Gastrocnemius medialis (tissue), 4 donors: ENCODE measurements around the gene EPB41L4B. TPM values are rescaled to one million over a fixed set of nuclear protein-coding genes. Genes with fewer than 3 reads are reported as not detected.

Source experiments
- ATAC-seq, 2 donors: fragments of 150-250 bp; one replicate each; pipeline ENCODE4 v1.9.1; 2016
- DNase-seq, 2 donors: peaks; one replicate each; pipeline ENCODE4 v3.0.0-alpha.2; 2019
- H3K27ac ChIP-seq, 4 donors: fragments of 200-600 bp; sonication (generic); 1 replicate in 1 of 4; 2 replicates in 3 of 4; pipeline ENCODE4 v1.5.1; 2016 to 2018; ENCODE audit warnings: mild to moderate bottlenecking in 2 of 4, moderate library complexity in 1 of 4
- H3K27me3 ChIP-seq, 3 donors: fragments of 200-600 bp; sonication (generic) in 2 of 3; 1 replicate in 1 of 3; 2 replicates in 2 of 3; pipeline versions ENCODE4 v1.5.1 to v1.6.0; 2016 to 2019; ENCODE audit warnings: mild to moderate bottlenecking in 1 of 3, moderate library complexity in 1 of 3
- H3K36me3 ChIP-seq, 2 donors: fragments of 200-600 bp; sonication (generic) in 1 of 2; one replicate each; pipeline ENCODE4 v1.5.1; 2017 to 2018
- H3K4me1 ChIP-seq, 2 donors: fragments of 200-600 bp; sonication (generic) in 1 of 2; one replicate each; pipeline ENCODE4 v1.5.1; 2016 to 2017; ENCODE audit warnings: mild to moderate bottlenecking in 2 of 2
- H3K4me3 ChIP-seq, 4 donors: fragments of 200-600 bp; sonication (generic) in 3 of 4; 1 replicate in 1 of 4; 2 replicates in 3 of 4; pipeline ENCODE4 v1.5.1; 2016 to 2019; ENCODE audit warnings: mild to moderate bottlenecking in 2 of 4
- H3K9me3 ChIP-seq, 3 donors: fragments of 200-600 bp; sonication (generic) in 2 of 3; 1 replicate in 1 of 3; 2 replicates in 2 of 3; pipeline ENCODE4 v1.5.1; 2016 to 2019
- POLR2A ChIP-seq, 2 donors: fragments of 450-650 bp; IDR thresholded peaks; one replicate each; pipeline ENCODE4 v1.6.1; 2017; ENCODE audit warnings: antibody characterized with exemption in 2 of 2, mild to moderate bottlenecking in 2 of 2, moderate library complexity in 2 of 2
- in situ Hi-C, 4 donors: fragments of 200-750 bp; cut with MboI; loops; one replicate each; pipeline versions ENCODE4 v1.15.0 to v1.8.0; 2017; ENCODE audit warnings: low sequenced_read_pairs in 4 of 4
- intact Hi-C: fragments of 100-400 bp; cut with DNase I; formaldehyde crosslinking; loops from one replicate; pipeline ENCODE4 v1.15.1; 2023; ENCODE audit warnings: low total_unique reads
- total RNA-seq, 4 donors: library from RNA; depleted of rRNA; stranded (reverse); fragments of >200 nt; gene quantifications; one replicate each; pipeline versions ENCODE4 v1.1.0 to v1.2.3, GENCODE V29; 2016
- TF ChIP-seq, protein P1 (sequence below), 5 experiments: fragments of 450-650 bp in 3 of 5; fragments of 200-600 bp in 2 of 5; sonication (generic) in 2 of 5; IDR thresholded peaks in 4 of 5; conservative IDR thresholded peaks in 1 of 5; 1 replicate in 4 of 5; 2 replicates in 1 of 5; pipeline ENCODE4 v1.5.1; 2016 to 2019; ENCODE audit warnings: antibody characterized with exemption in 5 of 5, mild to moderate bottlenecking in 3 of 5, moderate library complexity in 3 of 5

EPB41L4B gene
- total RNA-seq, 4 donors from 2014 or later, result 3.8 to 6.9 (median 6.1) TPM

DNA sequence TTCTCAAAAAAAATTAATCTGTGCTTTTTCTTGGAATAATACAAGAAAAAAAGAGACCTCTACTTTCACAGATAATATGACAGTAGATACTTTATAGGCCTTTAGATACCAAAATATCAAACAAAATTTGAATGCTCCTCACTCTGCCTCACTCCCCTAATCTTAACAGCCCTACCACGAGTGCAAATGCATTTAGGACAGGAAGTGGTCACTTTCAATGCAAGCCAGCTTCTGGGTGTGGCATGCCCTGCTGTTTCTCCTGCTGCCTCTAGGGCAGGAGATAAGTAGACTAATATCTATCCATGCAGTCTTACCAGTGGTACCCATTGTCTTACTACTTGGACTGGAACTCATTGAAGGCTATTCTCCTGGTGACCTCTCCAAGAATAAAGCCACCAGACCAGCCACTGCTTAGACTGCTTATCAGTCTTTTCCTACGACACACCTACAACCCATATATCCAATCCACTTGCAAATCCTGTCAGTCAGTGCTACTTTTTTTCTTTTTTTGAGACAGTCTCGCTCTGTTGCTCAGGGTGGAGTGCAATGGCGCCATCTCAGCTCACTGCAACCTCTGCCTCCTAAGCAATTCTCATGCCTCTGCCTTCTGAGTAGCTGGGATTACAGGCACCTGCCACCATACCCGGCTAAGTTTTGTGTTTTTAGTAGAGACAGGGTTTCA lies 176.8 kb downstream of the EPB41L4B start:
- TF ChIP-seq, protein P1, sequence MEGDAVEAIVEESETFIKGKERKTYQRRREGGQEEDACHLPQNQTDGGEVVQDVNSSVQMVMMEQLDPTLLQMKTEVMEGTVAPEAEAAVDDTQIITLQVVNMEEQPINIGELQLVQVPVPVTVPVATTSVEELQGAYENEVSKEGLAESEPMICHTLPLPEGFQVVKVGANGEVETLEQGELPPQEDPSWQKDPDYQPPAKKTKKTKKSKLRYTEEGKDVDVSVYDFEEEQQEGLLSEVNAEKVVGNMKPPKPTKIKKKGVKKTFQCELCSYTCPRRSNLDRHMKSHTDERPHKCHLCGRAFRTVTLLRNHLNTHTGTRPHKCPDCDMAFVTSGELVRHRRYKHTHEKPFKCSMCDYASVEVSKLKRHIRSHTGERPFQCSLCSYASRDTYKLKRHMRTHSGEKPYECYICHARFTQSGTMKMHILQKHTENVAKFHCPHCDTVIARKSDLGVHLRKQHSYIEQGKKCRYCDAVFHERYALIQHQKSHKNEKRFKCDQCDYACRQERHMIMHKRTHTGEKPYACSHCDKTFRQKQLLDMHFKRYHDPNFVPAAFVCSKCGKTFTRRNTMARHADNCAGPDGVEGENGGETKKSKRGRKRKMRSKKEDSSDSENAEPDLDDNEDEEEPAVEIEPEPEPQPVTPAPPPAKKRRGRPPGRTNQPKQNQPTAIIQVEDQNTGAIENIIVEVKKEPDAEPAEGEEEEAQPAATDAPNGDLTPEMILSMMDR (IDR thresholded peaks at IDR 0.05 in 4 of 5, conservative IDR thresholded peaks at IDR 0.05 in 1 of 5), result no peak
- no peak for TF ChIP-seq POLR2A (IDR thresholded peaks at IDR 0.05)
- intact Hi-C loops, result no loop called here

DNA sequence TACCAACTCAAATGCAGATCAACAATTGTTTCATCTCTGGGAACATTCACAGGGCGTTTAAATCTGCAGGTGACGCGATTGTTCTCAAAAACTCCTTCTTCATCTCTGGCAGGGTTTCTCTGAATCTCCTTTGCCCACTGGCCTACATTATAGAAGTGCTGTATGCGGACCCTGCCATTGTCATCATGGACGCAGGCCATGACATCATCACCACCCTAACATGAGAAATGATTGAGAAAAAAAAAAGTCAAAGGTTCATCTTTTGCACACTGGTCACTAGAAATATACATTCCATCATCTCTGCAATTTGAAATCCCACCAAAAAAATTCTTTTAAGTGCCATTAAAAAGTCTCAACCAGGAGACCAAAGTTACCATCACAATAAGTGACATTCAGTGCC lies 179.5 kb downstream of the EPB41L4B start:
- DNase-seq (no peak), ATAC-seq (no peak)
- TF ChIP-seq, protein P1 (IDR thresholded peaks at IDR 0.05 in 4 of 5, conservative IDR thresholded peaks at IDR 0.05 in 1 of 5), result no peak
- no peak for TF ChIP-seq POLR2A (IDR thresholded peaks at IDR 0.05)
- Histone ChIP-seq H3K4me3 (no peak overlapping the region), H3K9me3 (no peaks in the 10 kb centered on the region), H3K36me3 (no peaks in the 10 kb centered on the region), H3K27me3 (no peaks in the 10 kb centered on the region), H3K4me1 (no peaks in the 10 kb centered on the region), H3K27ac (no peak overlapping the region)
- in situ Hi-C loops, result no loop called here
- intact Hi-C loops, result no loop called here

More for the DNA sequence above, 176.8 kb downstream of the EPB41L4B start:
- H3K4me3 ChIP-seq, result no peak overlapping the region
- in situ Hi-C loops, result no loop called here
- no peaks in the 10 kb centered on the region for H3K9me3 ChIP-seq
- ATAC-seq (no peak), DNase-seq (no peak)
- no peak overlapping the region for H3K27ac ChIP-seq
- no peaks in the 10 kb centered on the region for H3K4me1 ChIP-seq
- H3K27me3 ChIP-seq, result no peaks in the 10 kb centered on the region
- H3K36me3 ChIP-seq, result no peaks in the 10 kb centered on the region

DNA sequence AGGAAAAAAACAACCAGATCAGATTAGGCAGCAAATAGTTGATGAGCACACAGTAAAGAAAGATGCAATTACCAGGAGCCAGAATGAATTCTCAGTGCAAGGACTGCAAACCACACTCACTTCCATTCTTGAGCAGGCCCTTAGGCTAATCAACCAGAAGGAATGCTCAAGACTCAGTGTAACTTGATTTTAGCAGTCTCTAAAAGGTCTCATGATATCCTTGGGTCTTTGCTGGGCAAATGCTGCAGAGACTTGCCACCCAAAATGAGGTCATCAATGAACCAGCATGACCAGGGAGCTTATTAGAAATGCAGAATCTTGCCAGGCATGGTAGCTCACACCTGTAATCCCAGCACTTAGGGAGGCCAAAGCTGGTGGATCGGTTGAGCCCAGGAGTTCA lies 181.0 kb downstream of the EPB41L4B start:
- Histone ChIP-seq H3K9me3 (no peaks in the 10 kb centered on the region), H3K36me3 (no peaks in the 10 kb centered on the region), H3K27ac (no peak overlapping the region), H3K4me3 (no peak overlapping the region), H3K27me3 (no peaks in the 10 kb centered on the region), H3K4me1 (no peaks in the 10 kb centered on the region)
- DNase-seq (no peak), ATAC-seq (no peak)
- intact Hi-C loops (no loop called here), in situ Hi-C loops (no loop called here)
- TF ChIP-seq POLR2A (IDR thresholded peaks at IDR 0.05), result no peak
- TF ChIP-seq, protein P1 (IDR thresholded peaks at IDR 0.05 in 4 of 5, conservative IDR thresholded peaks at IDR 0.05 in 1 of 5), result no peak

DNA sequence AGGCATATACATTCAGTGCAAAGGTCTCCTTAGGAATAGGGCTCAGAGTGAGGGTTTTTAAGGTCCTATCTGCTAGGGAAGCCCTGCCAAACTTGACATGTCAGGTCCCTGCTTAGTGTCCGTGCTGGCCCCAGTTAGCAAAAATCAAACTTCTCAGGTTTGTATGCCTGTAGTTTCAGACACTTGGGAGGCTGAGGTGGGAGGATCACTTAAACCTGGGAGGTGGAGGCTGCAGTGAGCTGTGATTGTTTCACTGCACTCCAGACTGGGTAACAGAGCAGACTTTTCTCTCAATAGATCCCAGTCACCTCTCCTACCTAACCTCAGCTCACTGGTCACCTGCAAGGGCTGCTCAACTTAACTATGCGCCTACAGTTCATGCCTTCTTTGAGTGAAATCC lies 182.4 kb downstream of the EPB41L4B start:
- intact Hi-C loops, result no loop called here
- Histone ChIP-seq H3K27ac (no peak overlapping the region), H3K4me3 (no peak overlapping the region), H3K27me3 (no peaks in the 10 kb centered on the region), H3K4me1 (no peaks in the 10 kb centered on the region), H3K36me3 (no peaks in the 10 kb centered on the region), H3K9me3 (no peaks in the 10 kb centered on the region)
- TF ChIP-seq, protein P1 (IDR thresholded peaks at IDR 0.05 in 4 of 5, conservative IDR thresholded peaks at IDR 0.05 in 1 of 5), result no peak
- TF ChIP-seq POLR2A (IDR thresholded peaks at IDR 0.05), result no peak
- DNase-seq (no peak), ATAC-seq (no peak)
- in situ Hi-C loops, result no loop called here

DNA sequence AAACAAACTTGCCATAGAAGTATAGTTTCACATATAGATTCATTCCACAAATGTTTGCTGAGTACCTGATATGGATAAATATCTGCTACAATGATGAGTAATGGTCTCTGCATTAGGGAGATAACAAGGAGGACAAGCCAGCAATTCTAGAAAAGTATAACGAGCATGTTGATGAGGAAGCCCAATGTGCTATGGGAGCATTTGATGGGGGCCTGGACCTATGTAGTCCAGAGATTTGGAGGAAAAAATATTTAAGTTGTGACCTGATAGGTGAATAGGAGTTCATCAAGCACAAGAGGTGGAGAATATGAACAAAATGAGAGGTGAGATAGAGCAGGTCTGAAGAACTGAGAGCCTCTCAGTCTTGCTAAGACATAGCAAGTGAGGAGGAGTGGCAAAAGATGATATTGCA lies 186.7 kb downstream of the EPB41L4B start:
- in situ Hi-C loops, result no loop called here
- no peak for ATAC-seq

More for the DNA sequence above, 186.7 kb downstream of the EPB41L4B start:
- TF ChIP-seq, protein P1 (IDR thresholded peaks at IDR 0.05 in 4 of 5, conservative IDR thresholded peaks at IDR 0.05 in 1 of 5), result no peak
- TF ChIP-seq POLR2A (IDR thresholded peaks at IDR 0.05), result no peak
- Histone ChIP-seq H3K4me1 (no peaks in the 10 kb centered on the region), H3K27ac (no peak overlapping the region), H3K27me3 (no peaks in the 10 kb centered on the region), H3K4me3 (no peak overlapping the region), H3K9me3 (no peaks in the 10 kb centered on the region), H3K36me3 (no peaks in the 10 kb centered on the region)
- intact Hi-C loops, result no loop called here
- DNase-seq, result no peak
